Left ventricle myocardium inferior (tissue), 1 donor: ENCODE data around the gene PER1. TPM values are rescaled to one million over a fixed set of nuclear protein-coding genes. Genes with fewer than 3 reads are reported as not detected.

ENCODE experiments used
- DNase-seq: peaks from one replicate; pipeline ENCODE4 v3.0.0-alpha.2; 2020
- H3K27ac ChIP-seq: fragments of 200-600 bp; replicated peaks from 2 replicates; pipeline ENCODE4 v1.8.0; 2021
- H3K27me3 ChIP-seq: fragments of 200-600 bp; 2 replicates; pipeline ENCODE4 v1.8.0; 2021; ENCODE audit warnings: low read depth
- H3K36me3 ChIP-seq: fragments of 200-600 bp; 2 replicates; pipeline ENCODE4 v1.8.0; 2021
- H3K4me1 ChIP-seq: fragments of 200-600 bp; 2 replicates; pipeline ENCODE4 v1.8.0; 2021
- H3K4me3 ChIP-seq: fragments of 200-600 bp; 2 replicates; pipeline ENCODE4 v1.8.0; 2021; ENCODE audit warnings: mild to moderate bottlenecking, moderate library complexity
- H3K9me3 ChIP-seq: fragments of 200-600 bp; replicated peaks from 2 replicates; pipeline ENCODE4 v1.8.0; 2021
- intact Hi-C: fragments of 100-400 bp; cut with micrococcal nuclease; formaldehyde crosslinking; loops from one replicate; pipeline ENCODE4 v1.11.0; 2022
- total RNA-seq: library from RNA; stranded (reverse); fragmentation: NEBNext Ultra II Directional; extraction: Animal tissue kit (Norgen Biotek cat#: 25700); gene quantifications from one replicate; pipeline ENCODE4 v1.2.1, GENCODE V29; 2021
- TF ChIP-seq, protein P1 (sequence below): fragments of 200-600 bp; IDR thresholded peaks from 2 replicates; pipeline ENCODE4 v1.8.0; 2021; ENCODE audit warnings: antibody characterized with exemption, mild to moderate bottlenecking, borderline replicate concordance
- donor health status: DM: no; HTN: yes; CAD: no; lungs with severe emphysema.

Gene PER1
- total RNA-seq, 1 donor from 2014 or later = 109 TPM

DNA sequence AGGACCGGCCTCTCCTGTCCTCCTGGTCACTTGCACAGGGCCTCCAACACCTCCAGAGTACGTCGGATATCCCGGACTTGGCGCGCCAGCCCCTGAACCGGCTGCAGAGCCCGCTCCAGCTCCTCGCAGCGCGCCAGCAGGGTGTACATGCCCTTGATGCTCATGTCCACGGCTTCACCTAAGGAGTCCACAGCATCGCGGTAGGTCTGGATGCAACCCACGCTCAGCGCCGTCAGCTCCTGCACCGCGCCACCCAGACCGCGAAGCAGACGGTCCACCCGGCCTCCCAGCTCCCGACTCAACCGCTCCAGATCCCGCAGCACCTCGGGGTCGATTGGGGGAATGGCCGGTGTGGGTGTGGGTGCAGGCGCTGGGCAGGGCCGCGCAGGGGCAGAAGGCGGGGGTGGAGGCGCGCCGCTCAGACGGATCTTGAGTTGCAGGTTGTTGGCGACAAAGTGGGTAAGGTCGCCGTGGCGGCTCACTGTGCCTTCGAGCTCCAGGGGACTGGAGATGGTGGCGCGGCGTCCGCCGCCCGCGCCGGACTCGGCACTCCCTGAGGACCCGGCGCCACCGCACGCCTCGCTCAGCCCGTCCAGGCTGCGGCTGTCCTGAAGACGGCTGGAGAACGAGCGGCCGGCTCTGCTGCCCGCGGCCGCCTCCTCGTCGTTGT lies 37.0 kb upstream of the PER1 start:
- intact Hi-C loops = loop anchor here (5.0 to 10.0 kb wide), 2 partner anchors 33 to 64 kb away; partner anchors contain the start of gene HES7
- peak; percentile 34 for DNase-seq
- no peaks in the 10 kb centered on the region for H3K36me3 ChIP-seq
- no peaks in the 10 kb centered on the region for H3K27me3 ChIP-seq
- TF ChIP-seq, protein P1, sequence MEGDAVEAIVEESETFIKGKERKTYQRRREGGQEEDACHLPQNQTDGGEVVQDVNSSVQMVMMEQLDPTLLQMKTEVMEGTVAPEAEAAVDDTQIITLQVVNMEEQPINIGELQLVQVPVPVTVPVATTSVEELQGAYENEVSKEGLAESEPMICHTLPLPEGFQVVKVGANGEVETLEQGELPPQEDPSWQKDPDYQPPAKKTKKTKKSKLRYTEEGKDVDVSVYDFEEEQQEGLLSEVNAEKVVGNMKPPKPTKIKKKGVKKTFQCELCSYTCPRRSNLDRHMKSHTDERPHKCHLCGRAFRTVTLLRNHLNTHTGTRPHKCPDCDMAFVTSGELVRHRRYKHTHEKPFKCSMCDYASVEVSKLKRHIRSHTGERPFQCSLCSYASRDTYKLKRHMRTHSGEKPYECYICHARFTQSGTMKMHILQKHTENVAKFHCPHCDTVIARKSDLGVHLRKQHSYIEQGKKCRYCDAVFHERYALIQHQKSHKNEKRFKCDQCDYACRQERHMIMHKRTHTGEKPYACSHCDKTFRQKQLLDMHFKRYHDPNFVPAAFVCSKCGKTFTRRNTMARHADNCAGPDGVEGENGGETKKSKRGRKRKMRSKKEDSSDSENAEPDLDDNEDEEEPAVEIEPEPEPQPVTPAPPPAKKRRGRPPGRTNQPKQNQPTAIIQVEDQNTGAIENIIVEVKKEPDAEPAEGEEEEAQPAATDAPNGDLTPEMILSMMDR = no peak
- H3K27ac ChIP-seq = peak overlapping the region; percentile 95
- peak overlapping the region; percentile 83 for H3K4me3 ChIP-seq
- peaks cover 57% of the 10 kb centered on the region for H3K4me1 ChIP-seq
- no peaks in the 10 kb centered on the region for H3K9me3 ChIP-seq

DNA sequence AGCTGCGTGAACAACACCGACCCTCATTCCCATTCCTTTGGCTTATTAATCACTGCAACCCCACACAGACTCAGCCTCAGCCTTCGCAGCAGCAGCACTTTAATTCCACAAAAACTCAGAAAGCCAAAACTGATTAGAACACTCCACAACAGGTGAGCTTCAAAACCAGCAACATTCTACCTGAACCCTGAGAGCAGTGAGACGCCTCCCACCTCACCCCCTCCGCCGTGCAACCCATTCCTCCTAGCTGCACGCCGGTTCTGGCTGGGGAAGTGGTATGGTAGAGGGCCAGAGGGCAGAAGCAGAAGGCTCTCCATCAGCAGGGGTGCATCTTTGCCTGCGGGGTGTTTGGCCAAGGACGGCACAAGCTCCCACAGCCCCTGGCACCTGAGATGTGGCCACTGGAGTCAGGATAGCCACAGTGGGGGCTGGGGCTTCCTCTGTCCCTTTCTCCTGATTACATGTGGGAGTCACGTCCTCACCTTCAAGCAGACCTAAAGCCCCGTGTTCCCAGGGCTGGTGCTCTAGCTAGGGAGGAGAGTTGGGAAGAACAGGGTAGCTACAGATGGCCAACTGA lies 36.1 kb upstream of the PER1 start:
- Histone ChIP-seq H3K9me3 (no peaks in the 10 kb centered on the region), H3K4me1 (peaks cover 57% of the 10 kb centered on the region), H3K27me3 (no peaks in the 10 kb centered on the region), H3K27ac (peak overlapping the region; percentile 95), H3K4me3 (peak overlapping the region; percentile 83), H3K36me3 (no peaks in the 10 kb centered on the region)
- no peak for DNase-seq
- TF ChIP-seq, protein P1 = no peak
- intact Hi-C loops = loop anchor here (5.0 to 10.0 kb wide), 2 partner anchors 34 to 64 kb away; partner anchors contain the start of gene HES7

DNA sequence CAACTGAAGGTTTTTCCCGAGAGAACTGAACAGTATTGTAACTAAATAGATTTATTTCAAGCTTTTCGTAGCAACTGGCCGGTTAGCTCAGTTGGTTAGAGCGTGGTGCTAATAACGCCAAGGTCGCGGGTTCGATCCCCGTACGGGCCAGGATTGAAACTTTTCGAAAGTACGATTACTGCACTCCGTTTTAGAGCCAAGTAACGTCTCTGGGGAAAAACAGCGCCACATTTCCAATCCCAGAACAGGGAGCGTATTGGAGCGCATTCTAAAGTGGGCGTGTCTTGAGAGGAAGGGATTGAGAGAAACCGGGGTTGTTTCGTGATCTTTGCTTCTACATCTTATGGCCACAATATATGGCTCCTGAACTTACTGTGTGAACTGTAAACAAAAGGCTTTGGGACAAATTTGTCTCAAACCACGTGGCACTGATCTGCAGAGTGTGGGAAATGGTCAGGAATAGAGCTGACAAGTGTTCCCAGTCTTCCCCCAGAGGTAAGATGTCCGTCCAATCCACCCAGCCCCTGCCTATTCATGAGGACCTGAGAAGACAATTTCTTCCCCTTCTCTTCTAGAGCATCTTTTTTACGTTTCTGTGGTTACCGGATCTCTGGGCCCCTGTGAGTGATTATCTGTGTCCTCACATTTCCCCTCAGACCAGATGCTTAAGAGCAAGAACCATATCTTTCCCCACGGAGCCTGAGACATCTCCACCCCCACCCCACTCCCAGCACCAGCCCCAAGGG lies 35.5 kb upstream of the PER1 start:
- Histone ChIP-seq H3K36me3 (no peaks in the 10 kb centered on the region), H3K4me1 (peaks cover 55% of the 10 kb centered on the region), H3K27ac (peak overlapping the region; percentile 95), H3K4me3 (peak overlapping the region; percentile 83), H3K9me3 (no peaks in the 10 kb centered on the region), H3K27me3 (no peaks in the 10 kb centered on the region)
- TF ChIP-seq, protein P1 = peak; percentile 7
- intact Hi-C loops = loop anchor here (5.0 to 10.0 kb wide), 2 partner anchors 35 to 63 kb away; partner anchors contain the start of gene HES7
- peak; percentile 90 for DNase-seq

GRCh38 chr17:8186787-8187516 lies 34.7 kb upstream of the PER1 start:
- Histone ChIP-seq H3K4me3 (peak overlapping the region; percentile 83), H3K9me3 (no peaks in the 10 kb centered on the region), H3K27ac (peak overlapping the region; percentile 95), H3K27me3 (no peaks in the 10 kb centered on the region), H3K36me3 (no peaks in the 10 kb centered on the region), H3K4me1 (peaks cover 51% of the 10 kb centered on the region)
- intact Hi-C loops = loop anchor here (5.0 to 10.0 kb wide), 2 partner anchors 35 to 62 kb away; partner anchors contain the start of gene HES7
- DNase-seq = peak; percentile 91
- TF ChIP-seq, protein P1 = peak; percentile 51

- H3K27me3 ChIP-seq = no peaks in the 10 kb centered on the region
- H3K4me1 ChIP-seq = peaks cover 49% of the 10 kb centered on the region
- H3K9me3 ChIP-seq = no peaks in the 10 kb centered on the region
- no peaks in the 10 kb centered on the region for H3K36me3 ChIP-seq
- TF ChIP-seq, protein P1 = no peak
- peak overlapping the region; percentile 83 for H3K4me3 ChIP-seq
- peak overlapping the region; percentile 95 for H3K27ac ChIP-seq
- intact Hi-C loops = loop anchor here (5.0 to 10.0 kb wide), 2 partner anchors 36 to 62 kb away; partner anchors contain the start of gene HES7
- DNase-seq = no peak
Measured at GRCh38 chr17:8186446-8186786, 34.2 kb upstream of the PER1 start.
